Stomach (tissue), 9 donors: ENCODE results near the gene STYXL1. TPM values are rescaled to one million over a fixed set of nuclear protein-coding genes. Genes with fewer than 3 reads are reported as not detected.

Experiments
- DNase-seq, 2 donors: peaks; one replicate each; pipeline versions ENCODE4 v3.0.0 to v3.0.0-alpha.2; 2013 to 2019
- H3K27ac ChIP-seq, 5 donors: fragments of 200-600 bp in 4 of 5; sonication (generic) in 4 of 5; one replicate each; pipeline ENCODE4 v1.5.1; 2013 to 2019; ENCODE audit warnings: mild to moderate bottlenecking in 1 of 5, moderate library complexity in 1 of 5
- H3K27me3 ChIP-seq, 3 donors: fragments of 200-600 bp; sonication (generic); one replicate each; pipeline ENCODE4 v1.5.1; 2017 to 2019; ENCODE audit warnings: mixed run types in 1 of 3
- H3K36me3 ChIP-seq, 4 donors: fragments of 200-600 bp; sonication (generic); 1 replicate in 3 of 4; 2 replicates in 1 of 4; pipeline ENCODE4 v1.5.1; 2016 to 2019
- H3K4me1 ChIP-seq, 4 donors: fragments of 200-600 bp; sonication (generic); one replicate each; pipeline ENCODE4 v1.5.1; 2016 to 2019
- H3K4me3 ChIP-seq, 4 donors: fragments of 200-600 bp; sonication (generic) in 3 of 4; one replicate each; pipeline ENCODE4 v1.5.1; 2016 to 2019; ENCODE audit warnings: mild to moderate bottlenecking in 1 of 4
- H3K9me3 ChIP-seq, 4 donors: fragments of 200-600 bp; sonication (generic); one replicate each; pipeline ENCODE4 v1.5.1; 2016 to 2019
- EP300 ChIP-seq: sonication (generic); formaldehyde crosslinking; IDR thresholded peaks from one replicate; pipeline ENCODE4 v1.6.1; 2017; ENCODE audit warnings: antibody characterized with exemption
- POLR2A ChIP-seq, 4 donors: fragments of 450-650 bp; IDR thresholded peaks; one replicate each; pipeline ENCODE4 v1.6.1; 2016; ENCODE audit warnings: antibody characterized with exemption in 4 of 4, control low read depth in 2 of 4, mild to moderate bottlenecking in 1 of 4, moderate library complexity in 1 of 4
- POLR2AphosphoS5 ChIP-seq, 3 donors: sonication (generic); formaldehyde crosslinking; IDR thresholded peaks; one replicate each; pipeline ENCODE4 v1.6.1; 2016; ENCODE audit warnings: antibody characterized with exemption in 3 of 3
- WGBS, 5 donors: extraction: QIAGEN DNeasy Blood & Tissue Kit in 3 of 5; methylation state at CpG; one replicate each; pipeline versions ENCODE4 v1.1.5 to v1.1.7; 2013 to 2018; 5-methylcytosine and 5-hydroxymethylcytosine counted together
- intact Hi-C: fragments of 100-400 bp; cut with DNase I; formaldehyde crosslinking; loops from one replicate; pipeline ENCODE4 v1.15.1; 2023; ENCODE audit warnings: low total_unique reads
- polyA plus RNA-seq, 3 donors: library from polyadenylated mRNA; stranded (reverse); fragments of 200-250 nt; gene quantifications; one replicate each; pipeline ENCODE4 v1.2.3, GENCODE V29; 2013
- total RNA-seq, 5 donors: library from RNA; depleted of rRNA; stranded (reverse); fragments of >200 nt; gene quantifications; one replicate each; pipeline versions ENCODE4 v1.1.0 to v1.2.3, GENCODE V29; 2014 to 2016
- TF ChIP-seq, protein P1 (sequence below), 7 experiments: fragments of 450-650 bp in 4 of 7; fragments of 200-600 bp in 3 of 7; sonication (generic) in 3 of 7; IDR thresholded peaks; one replicate each; pipeline ENCODE4 v1.5.1; 2016 to 2019; ENCODE audit warnings: antibody characterized with exemption in 7 of 7, control low read depth in 2 of 7, mild to moderate bottlenecking in 1 of 7
- donor health status: healthy with polysubstance abuse.
- donor health status: Bipolar disorder and iron deficiency.
- donor health status: healthy.

STYXL1 gene
- total and polyA plus RNA-seq, 8 donors = 12.3 to 58.1 (median 33.4) TPM

DNA sequence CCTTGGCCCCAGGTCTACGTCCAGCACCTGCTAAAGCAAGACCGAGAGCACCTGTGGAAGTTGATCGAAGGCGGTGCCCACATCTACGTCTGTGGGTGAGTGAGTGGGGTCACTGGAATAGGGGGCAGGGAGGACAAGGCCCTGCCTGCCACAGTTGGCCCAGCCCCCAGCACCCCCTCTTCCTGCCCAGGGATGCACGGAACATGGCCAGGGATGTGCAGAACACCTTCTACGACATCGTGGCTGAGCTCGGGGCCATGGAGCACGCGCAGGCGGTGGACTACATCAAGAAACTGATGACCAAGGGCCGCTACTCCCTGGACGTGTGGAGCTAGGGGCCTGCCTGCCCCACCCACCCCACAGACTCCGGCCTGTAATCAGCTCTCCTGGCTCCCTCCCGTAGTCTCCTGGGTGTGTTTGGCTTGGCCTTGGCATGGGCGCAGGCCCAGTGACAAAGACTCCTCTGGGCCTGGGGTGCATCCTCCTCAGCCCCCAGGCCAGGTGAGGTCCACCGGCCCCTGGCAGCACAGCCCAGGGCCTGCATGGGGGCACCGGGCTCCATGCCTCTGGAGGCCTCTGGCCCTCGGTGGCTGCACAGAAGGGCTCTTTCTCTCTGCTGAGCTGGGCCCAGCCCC, 61.5 kb downstream of the STYXL1 start:
- Histone ChIP-seq H3K36me3 (peaks cover 54 to 71% (median 71%) of the 10 kb centered on the region in 4 donors), H3K9me3 (no peaks in the 10 kb centered on the region), H3K27me3 (no peaks in the 10 kb centered on the region), H3K27ac (peak overlapping the region in 2 of 5 donors; percentile 20 to 43), H3K4me1 (peaks cover 7 to 46% (median 27%) of the 10 kb centered on the region in 4 donors), H3K4me3 (no peak overlapping the region)
- DNase-seq = no peak
- no peak for TF ChIP-seq POLR2AphosphoS5 (IDR thresholded peaks at IDR 0.05)
- 63 to 79% (median 73%) methylated on average over 13 to 20 of the region's 20 CpGs for WGBS, 5 donors
- intact Hi-C loops = no loop called here

GRCh38 chr7:75985518-75986146, 62.2 kb downstream of the STYXL1 start:
- peak in 1 of 2 donors; percentile 77 for DNase-seq
- no peaks in the 10 kb centered on the region for H3K9me3 ChIP-seq
- intact Hi-C loops = no loop called here
- TF ChIP-seq, protein P1, sequence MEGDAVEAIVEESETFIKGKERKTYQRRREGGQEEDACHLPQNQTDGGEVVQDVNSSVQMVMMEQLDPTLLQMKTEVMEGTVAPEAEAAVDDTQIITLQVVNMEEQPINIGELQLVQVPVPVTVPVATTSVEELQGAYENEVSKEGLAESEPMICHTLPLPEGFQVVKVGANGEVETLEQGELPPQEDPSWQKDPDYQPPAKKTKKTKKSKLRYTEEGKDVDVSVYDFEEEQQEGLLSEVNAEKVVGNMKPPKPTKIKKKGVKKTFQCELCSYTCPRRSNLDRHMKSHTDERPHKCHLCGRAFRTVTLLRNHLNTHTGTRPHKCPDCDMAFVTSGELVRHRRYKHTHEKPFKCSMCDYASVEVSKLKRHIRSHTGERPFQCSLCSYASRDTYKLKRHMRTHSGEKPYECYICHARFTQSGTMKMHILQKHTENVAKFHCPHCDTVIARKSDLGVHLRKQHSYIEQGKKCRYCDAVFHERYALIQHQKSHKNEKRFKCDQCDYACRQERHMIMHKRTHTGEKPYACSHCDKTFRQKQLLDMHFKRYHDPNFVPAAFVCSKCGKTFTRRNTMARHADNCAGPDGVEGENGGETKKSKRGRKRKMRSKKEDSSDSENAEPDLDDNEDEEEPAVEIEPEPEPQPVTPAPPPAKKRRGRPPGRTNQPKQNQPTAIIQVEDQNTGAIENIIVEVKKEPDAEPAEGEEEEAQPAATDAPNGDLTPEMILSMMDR (IDR thresholded peaks at IDR 0.05) = no peak
- TF ChIP-seq POLR2A (IDR thresholded peaks at IDR 0.05) = no peak
- TF ChIP-seq EP300 = no peak
- TF ChIP-seq POLR2AphosphoS5 (IDR thresholded peaks at IDR 0.05) = no peak
- peaks cover 61 to 77% (median 77%) of the 10 kb centered on the region in 4 donors for H3K36me3 ChIP-seq
- peaks cover 9 to 40% (median 27%) of the 10 kb centered on the region in 4 donors for H3K4me1 ChIP-seq
- H3K27ac ChIP-seq = peak overlapping the region in 2 of 5 donors; percentile 18 to 32
- no peaks in the 10 kb centered on the region for H3K27me3 ChIP-seq
- 76 to 82% (median 77%) methylated on average over 38 to 41 of the region's 41 CpGs; no CpG with 5 or more reads in 1 of the 5 donors for WGBS, 5 donors
- no peak overlapping the region for H3K4me3 ChIP-seq

DNA sequence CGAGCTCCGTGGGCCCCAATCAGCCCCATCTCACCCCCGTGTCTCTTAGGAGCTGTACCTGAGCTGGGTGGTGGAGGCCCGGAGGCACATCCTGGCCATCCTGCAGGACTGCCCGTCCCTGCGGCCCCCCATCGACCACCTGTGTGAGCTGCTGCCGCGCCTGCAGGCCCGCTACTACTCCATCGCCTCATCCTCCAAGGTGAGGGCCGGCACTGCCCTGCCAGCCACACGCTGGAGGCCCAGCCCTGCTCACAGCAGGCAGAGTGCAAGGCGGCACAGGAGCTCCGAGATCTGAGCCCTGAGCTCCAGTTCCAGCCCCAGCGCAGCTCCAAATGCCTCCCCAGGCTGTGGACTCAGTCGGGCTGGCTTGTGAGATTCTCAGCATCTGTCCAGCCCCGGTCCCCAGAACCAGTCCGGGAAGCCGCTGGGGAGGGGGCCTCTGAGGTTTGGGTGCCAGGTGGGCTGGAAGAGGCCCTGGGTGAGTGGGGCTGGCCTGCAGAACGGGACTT, 62.7 kb downstream of the STYXL1 start:
- Histone ChIP-seq H3K27ac (peak overlapping the region in 2 of 5 donors; percentile 18 to 32), H3K4me1 (peaks cover 15 to 40% (median 27%) of the 10 kb centered on the region in 4 donors), H3K36me3 (peaks cover 65 to 83% (median 83%) of the 10 kb centered on the region in 4 donors), H3K9me3 (no peaks in the 10 kb centered on the region), H3K27me3 (no peaks in the 10 kb centered on the region), H3K4me3 (no peak overlapping the region)
- no peak for DNase-seq
- TF ChIP-seq EP300 (no peak), POLR2A (IDR thresholded peaks at IDR 0.05) (no peak), POLR2AphosphoS5 (IDR thresholded peaks at IDR 0.05) (no peak)
- TF ChIP-seq, protein P1 (IDR thresholded peaks at IDR 0.05) = no peak
- intact Hi-C loops = no loop called here
- 87 to 97% (median 89%) methylated on average over 11 to 21 of the region's 21 CpGs for WGBS, 5 donors

DNA sequence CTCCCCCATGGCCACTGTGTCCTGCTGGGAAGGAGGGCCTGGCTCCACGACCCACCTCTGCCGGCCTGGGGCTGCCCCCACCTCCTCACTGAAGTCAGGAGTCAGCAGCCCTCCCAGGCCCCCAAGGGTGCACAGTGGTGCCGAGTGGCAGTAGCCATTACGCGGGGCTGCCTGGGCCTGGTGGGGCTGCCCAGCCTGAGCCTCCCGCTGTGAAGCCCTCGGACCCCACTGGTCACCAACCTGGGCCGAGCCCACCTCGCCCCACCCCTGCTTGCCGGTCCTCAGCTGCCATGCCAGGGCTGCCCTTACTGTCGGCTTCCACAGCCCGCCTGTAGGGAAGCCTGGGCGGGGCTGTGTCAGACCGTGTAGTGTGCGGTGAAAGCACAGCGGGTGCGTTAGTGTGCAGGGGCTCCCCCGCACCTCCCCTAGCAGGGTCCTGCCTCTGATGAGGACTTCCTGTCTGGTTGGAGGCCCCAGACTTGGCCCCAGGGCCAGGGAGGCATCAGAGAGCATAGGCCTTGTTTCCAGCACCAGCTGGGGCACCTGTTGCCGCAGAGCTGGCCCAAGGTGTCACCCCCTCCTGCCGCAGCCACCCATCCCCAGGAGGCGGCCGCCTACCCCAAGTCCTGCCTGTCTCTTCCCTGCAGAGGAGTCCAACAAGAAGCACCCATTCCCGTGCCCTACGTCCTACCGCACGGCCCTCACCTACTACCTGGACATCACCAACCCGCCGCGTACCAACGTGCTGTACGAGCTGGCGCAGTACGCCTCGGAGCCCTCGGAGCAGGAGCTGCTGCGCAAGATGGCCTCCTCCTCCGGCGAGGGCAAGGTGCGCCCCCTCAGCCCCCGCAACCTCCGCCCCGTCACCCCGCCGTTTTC, 63.4 kb downstream of the STYXL1 start:
- Histone ChIP-seq H3K27me3 (no peaks in the 10 kb centered on the region), H3K36me3 (peaks cover 72 to 90% (median 90%) of the 10 kb centered on the region in 4 donors), H3K4me1 (peaks cover 10 to 40% (median 23%) of the 10 kb centered on the region in 4 donors), H3K4me3 (no peak overlapping the region), H3K9me3 (no peaks in the 10 kb centered on the region), H3K27ac (peak overlapping the region in 1 of 5 donors; percentile 38)
- TF ChIP-seq, protein P1 (IDR thresholded peaks at IDR 0.05) = no peak
- no peak for TF ChIP-seq POLR2AphosphoS5 (IDR thresholded peaks at IDR 0.05)
- intact Hi-C loops = no loop called here
- no peak for DNase-seq
- 93 to 97% (median 94%) methylated on average over 18 to 44 of the region's 44 CpGs for WGBS, 5 donors
